Gastrocnemius medialis (tissue), 4 donors: ENCODE measurements around the gene OGG1. TPM values are rescaled to one million over a fixed set of nuclear protein-coding genes. Genes with fewer than 3 reads are reported as not detected.

ENCODE experiments used
- ATAC-seq, 2 donors: fragments of 150-250 bp; one replicate each; pipeline ENCODE4 v1.9.1; 2016
- DNase-seq, 2 donors: peaks; one replicate each; pipeline ENCODE4 v3.0.0-alpha.2; 2019
- H3K27ac ChIP-seq, 4 donors: fragments of 200-600 bp; sonication (generic); 1 replicate in 1 of 4; 2 replicates in 3 of 4; pipeline ENCODE4 v1.5.1; 2016 to 2018; ENCODE audit warnings: mild to moderate bottlenecking in 2 of 4, moderate library complexity in 1 of 4
- H3K27me3 ChIP-seq, 3 donors: fragments of 200-600 bp; sonication (generic) in 2 of 3; 1 replicate in 1 of 3; 2 replicates in 2 of 3; pipeline versions ENCODE4 v1.5.1 to v1.6.0; 2016 to 2019; ENCODE audit warnings: mild to moderate bottlenecking in 1 of 3, moderate library complexity in 1 of 3
- H3K36me3 ChIP-seq, 2 donors: fragments of 200-600 bp; sonication (generic) in 1 of 2; one replicate each; pipeline ENCODE4 v1.5.1; 2017 to 2018
- H3K4me1 ChIP-seq, 2 donors: fragments of 200-600 bp; sonication (generic) in 1 of 2; one replicate each; pipeline ENCODE4 v1.5.1; 2016 to 2017; ENCODE audit warnings: mild to moderate bottlenecking in 2 of 2
- H3K4me3 ChIP-seq, 4 donors: fragments of 200-600 bp; sonication (generic) in 3 of 4; 1 replicate in 1 of 4; 2 replicates in 3 of 4; pipeline ENCODE4 v1.5.1; 2016 to 2019; ENCODE audit warnings: mild to moderate bottlenecking in 2 of 4
- H3K9me3 ChIP-seq, 3 donors: fragments of 200-600 bp; sonication (generic) in 2 of 3; 1 replicate in 1 of 3; 2 replicates in 2 of 3; pipeline ENCODE4 v1.5.1; 2016 to 2019
- CTCF ChIP-seq, 5 experiments: fragments of 450-650 bp in 3 of 5; fragments of 200-600 bp in 2 of 5; sonication (generic) in 2 of 5; IDR thresholded peaks in 4 of 5; conservative IDR thresholded peaks in 1 of 5; 1 replicate in 4 of 5; 2 replicates in 1 of 5; pipeline ENCODE4 v1.5.1; 2016 to 2019; ENCODE audit warnings: antibody characterized with exemption in 5 of 5, mild to moderate bottlenecking in 3 of 5, moderate library complexity in 3 of 5
- POLR2A ChIP-seq, 2 donors: fragments of 450-650 bp; IDR thresholded peaks; one replicate each; pipeline ENCODE4 v1.6.1; 2017; ENCODE audit warnings: antibody characterized with exemption in 2 of 2, mild to moderate bottlenecking in 2 of 2, moderate library complexity in 2 of 2
- in situ Hi-C, 4 donors: fragments of 200-750 bp; cut with MboI; loops; one replicate each; pipeline versions ENCODE4 v1.15.0 to v1.8.0; 2017; ENCODE audit warnings: low sequenced_read_pairs in 4 of 4
- intact Hi-C: fragments of 100-400 bp; cut with DNase I; formaldehyde crosslinking; loops from one replicate; pipeline ENCODE4 v1.15.1; 2023; ENCODE audit warnings: low total_unique reads
- total RNA-seq, 4 donors: library from RNA; depleted of rRNA; stranded (reverse); fragments of >200 nt; gene quantifications; one replicate each; pipeline versions ENCODE4 v1.1.0 to v1.2.3, GENCODE V29; 2016

The OGG1 gene
- total RNA-seq, 4 donors from 2014 or later, result 4.1 to 13.3 (median 7.4) TPM

GRCh38 chr3:9744162-9744561, 5.6 kb upstream of the OGG1 start:
- in situ Hi-C loops, result no loop called here
- no peaks in the 10 kb centered on the region for H3K27me3 ChIP-seq
- H3K9me3 ChIP-seq, result no peaks in the 10 kb centered on the region
- intact Hi-C loops, result no loop called here
- peaks cover 2 to 93% of the 10 kb centered on the region in 2 donors for H3K36me3 ChIP-seq
- ATAC-seq, result no peak
- H3K4me1 ChIP-seq, result peaks cover 3 to 5% of the 10 kb centered on the region in 2 donors
- DNase-seq, result no peak
- H3K27ac ChIP-seq, result no peak overlapping the region
- H3K4me3 ChIP-seq, result no peak overlapping the region
- TF ChIP-seq CTCF (IDR thresholded peaks at IDR 0.05 in 4 of 5, conservative IDR thresholded peaks at IDR 0.05 in 1 of 5) (no peak), POLR2A (IDR thresholded peaks at IDR 0.05) (no peak)

- ATAC-seq (no peak), DNase-seq (no peak)
- intact Hi-C loops, result no loop called here
- in situ Hi-C loops, result no loop called here
- no peaks in the 10 kb centered on the region for H3K9me3 ChIP-seq
- no peaks in the 10 kb centered on the region for H3K27me3 ChIP-seq
- no peak overlapping the region for H3K27ac ChIP-seq
- peaks cover 12 to 13% of the 10 kb centered on the region in 2 donors for H3K4me1 ChIP-seq
- peaks cover 2 to 79% of the 10 kb centered on the region in 2 donors for H3K36me3 ChIP-seq
- H3K4me3 ChIP-seq, result no peak overlapping the region
- TF ChIP-seq POLR2A (IDR thresholded peaks at IDR 0.05), result no peak
- TF ChIP-seq CTCF (IDR thresholded peaks at IDR 0.05 in 4 of 5, conservative IDR thresholded peaks at IDR 0.05 in 1 of 5), result no peak
Observed at GRCh38 chr3:9745521-9745920, 4.2 kb upstream of the OGG1 start.

- intact Hi-C loops (no loop called here), in situ Hi-C loops (no loop called here)
- H3K27me3 ChIP-seq, result no peaks in the 10 kb centered on the region
- no peak for DNase-seq
- no peak overlapping the region for H3K4me3 ChIP-seq
- no peak overlapping the region for H3K27ac ChIP-seq
- TF ChIP-seq POLR2A (IDR thresholded peaks at IDR 0.05) (no peak), CTCF (IDR thresholded peaks at IDR 0.05 in 4 of 5, conservative IDR thresholded peaks at IDR 0.05 in 1 of 5) (no peak)
- H3K4me1 ChIP-seq, result peaks cover 19 to 20% of the 10 kb centered on the region in 2 donors
- no peak for ATAC-seq
- no peaks in the 10 kb centered on the region for H3K9me3 ChIP-seq
- H3K36me3 ChIP-seq, result peaks cover 2 to 75% of the 10 kb centered on the region in 2 donors
Observed at GRCh38 chr3:9746330-9746729, 3.4 kb upstream of the OGG1 start.

GRCh38 chr3:9747267-9747666, 2.5 kb upstream of the OGG1 start:
- ATAC-seq (no peak), DNase-seq (no peak)
- no peak overlapping the region for H3K4me3 ChIP-seq
- H3K27ac ChIP-seq, result no peak overlapping the region
- TF ChIP-seq CTCF (IDR thresholded peaks at IDR 0.05 in 4 of 5, conservative IDR thresholded peaks at IDR 0.05 in 1 of 5), result no peak
- in situ Hi-C loops, result no loop called here
- H3K9me3 ChIP-seq, result no peaks in the 10 kb centered on the region
- intact Hi-C loops, result no loop called here
- H3K4me1 ChIP-seq, result peaks cover 19 to 23% of the 10 kb centered on the region in 2 donors
- no peaks in the 10 kb centered on the region for H3K27me3 ChIP-seq
- H3K36me3 ChIP-seq, result peaks cover 2 to 74% of the 10 kb centered on the region in 2 donors

- intact Hi-C loops, result loop anchor here (2.0 kb wide), 1 partner anchor 99 kb away; the partner anchor contains the start of gene MTMR14
- H3K27me3 ChIP-seq, result no peaks in the 10 kb centered on the region
- H3K27ac ChIP-seq, result peak overlapping the region in 1 of 4 donors; percentile 98
Observed at GRCh38 chr3:9748031-9748430, 1.7 kb upstream of the OGG1 start.

More at GRCh38 chr3:9748031-9748430, 1.7 kb upstream of the OGG1 start:
- TF ChIP-seq CTCF (IDR thresholded peaks at IDR 0.05 in 4 of 5, conservative IDR thresholded peaks at IDR 0.05 in 1 of 5), result no peak
- TF ChIP-seq POLR2A (IDR thresholded peaks at IDR 0.05), result no peak
- in situ Hi-C loops, result no loop called here
- ATAC-seq, result no peak
- Histone ChIP-seq H3K4me3 (no peak overlapping the region), H3K36me3 (peaks cover 2 to 66% of the 10 kb centered on the region in 2 donors), H3K9me3 (no peaks in the 10 kb centered on the region), H3K4me1 (peaks cover 19 to 23% of the 10 kb centered on the region in 2 donors)
- no peak for DNase-seq
